Stimulated activated CD4-positive, alpha-beta T cell treated with anti-CD3 and anti-CD28 coated beads, Interleukin-1b, Interleukin-23, amount 100 ng/mL, for 48 hours (primary cell): ENCODE results near the gene MAP2K4.
"Not testable (repeated sequence)": the region's sequence is repeated elsewhere in the genome, so short reads cannot be mapped to it uniquely, and the experiment has no call there.

ENCODE experiments used
- DNase-seq: peaks from one replicate; pipeline ENCODE4 v3.0.0-alpha.2; 2020

Gene MAP2K4

DNA sequence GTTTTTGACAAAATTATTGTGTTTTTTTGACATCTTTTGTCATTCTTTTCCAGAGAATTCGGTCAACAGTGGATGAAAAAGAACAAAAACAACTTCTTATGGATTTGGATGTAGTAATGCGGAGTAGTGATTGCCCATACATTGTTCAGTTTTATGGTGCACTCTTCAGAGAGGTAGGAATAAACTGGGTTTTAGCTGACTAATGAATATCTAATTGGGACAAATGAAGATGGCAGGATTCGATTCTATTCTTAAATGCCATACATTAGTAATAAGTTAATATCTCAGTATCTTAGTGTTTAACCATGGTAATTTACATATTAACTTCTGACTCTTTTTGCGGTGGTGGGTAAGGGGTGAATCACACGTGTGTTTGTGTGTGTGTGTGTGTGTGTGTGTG, 74.8 kb downstream of the MAP2K4 start:
- no peak for DNase-seq

DNA sequence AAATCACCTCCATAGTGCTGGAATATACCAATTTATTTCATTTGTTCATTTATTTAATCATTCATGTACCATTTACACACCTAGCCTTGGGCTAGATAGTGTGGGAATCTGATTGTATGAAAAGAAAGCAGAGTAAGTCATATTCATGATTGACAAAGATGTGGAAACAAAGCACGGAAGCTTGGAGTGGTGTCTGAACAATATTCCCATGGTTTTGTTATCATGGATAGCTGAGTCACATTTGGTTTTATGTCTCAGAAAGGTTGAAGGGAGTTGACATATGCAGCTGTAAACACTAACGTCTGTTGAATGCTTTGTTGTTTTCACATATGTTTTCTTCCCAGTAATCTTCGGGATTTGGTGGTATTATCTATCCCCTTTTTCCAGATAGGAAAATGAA, 76.6 kb downstream of the MAP2K4 start:
- DNase-seq: no peak

DNA sequence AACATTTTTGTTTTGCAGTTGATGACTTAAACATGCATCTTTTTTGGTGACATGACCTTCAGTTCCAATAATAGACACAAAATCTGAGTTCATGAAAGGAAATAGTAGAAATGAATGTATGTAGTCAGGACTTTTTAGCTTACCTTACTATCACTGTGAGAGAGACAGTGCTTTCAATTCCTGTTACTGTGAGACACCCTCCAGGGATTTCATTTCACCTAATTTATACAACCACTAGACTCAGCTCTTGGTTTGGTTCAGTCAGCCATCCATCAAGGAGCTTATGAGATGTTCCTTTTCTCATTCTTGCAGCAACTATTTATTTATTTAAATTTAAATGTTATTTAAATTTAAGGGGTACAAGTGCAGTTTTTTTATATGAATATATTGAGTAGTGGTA, 77.9 kb downstream of the MAP2K4 start:
- DNase-seq: no peak

DNA sequence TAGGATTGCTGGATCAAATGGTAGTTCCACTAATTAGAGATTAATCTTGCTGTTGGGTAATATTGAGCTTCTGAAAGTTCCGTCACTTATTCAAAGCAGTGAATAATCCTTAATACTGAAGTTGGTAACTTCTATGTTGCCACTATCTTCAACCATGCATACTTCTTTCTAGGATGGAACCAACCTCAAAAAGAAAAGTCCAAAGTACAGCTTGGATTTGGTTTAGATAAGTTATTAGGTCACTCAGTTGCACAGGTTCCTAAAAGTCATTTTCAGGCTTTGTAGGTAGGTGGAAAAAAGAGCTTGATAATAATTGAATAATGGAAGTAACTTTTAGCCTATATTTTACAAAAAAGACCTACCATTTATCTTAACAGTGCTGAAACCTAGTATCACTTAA, 78.7 kb downstream of the MAP2K4 start:
- DNase-seq: no peak

DNA sequence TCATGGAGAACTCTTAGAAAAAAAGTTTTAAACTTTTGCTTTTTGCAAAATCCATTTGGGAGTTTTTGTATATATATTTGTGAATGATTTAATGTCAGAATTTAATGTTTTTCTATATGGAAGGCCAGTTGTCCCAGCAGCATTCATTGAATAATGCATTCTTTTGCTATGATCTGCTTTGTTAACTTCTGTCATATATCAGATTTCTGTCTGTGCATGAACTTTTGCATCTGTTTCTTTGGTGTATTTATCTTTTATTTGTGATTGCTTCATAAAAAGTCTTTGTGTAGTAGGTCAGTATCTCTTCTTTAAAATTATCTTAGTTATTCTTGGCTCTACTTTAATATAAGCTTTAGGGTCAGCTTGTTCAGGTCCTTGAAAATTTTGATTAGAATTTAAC, 84.2 kb downstream of the MAP2K4 start:
- no peak for DNase-seq

DNA sequence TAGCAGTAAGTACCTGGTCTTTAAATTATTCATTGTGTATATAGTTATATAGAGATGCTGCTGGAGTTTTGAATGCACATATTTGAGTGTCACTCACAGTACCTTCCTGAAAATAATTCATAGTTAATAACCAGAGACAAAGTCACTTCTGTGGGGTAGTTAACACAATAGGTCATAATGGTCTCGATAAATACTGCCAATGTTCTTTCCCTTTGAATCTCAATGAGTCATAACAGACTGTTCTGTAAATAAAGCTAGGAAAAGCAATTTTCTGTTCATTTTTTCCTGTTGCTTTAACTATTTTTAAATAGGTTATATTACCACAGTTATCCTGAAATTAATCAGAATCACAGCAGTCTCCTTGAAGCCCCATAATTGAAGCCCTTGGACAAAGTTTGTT, 87.2 kb downstream of the MAP2K4 start:
- DNase-seq: no peak

DNA sequence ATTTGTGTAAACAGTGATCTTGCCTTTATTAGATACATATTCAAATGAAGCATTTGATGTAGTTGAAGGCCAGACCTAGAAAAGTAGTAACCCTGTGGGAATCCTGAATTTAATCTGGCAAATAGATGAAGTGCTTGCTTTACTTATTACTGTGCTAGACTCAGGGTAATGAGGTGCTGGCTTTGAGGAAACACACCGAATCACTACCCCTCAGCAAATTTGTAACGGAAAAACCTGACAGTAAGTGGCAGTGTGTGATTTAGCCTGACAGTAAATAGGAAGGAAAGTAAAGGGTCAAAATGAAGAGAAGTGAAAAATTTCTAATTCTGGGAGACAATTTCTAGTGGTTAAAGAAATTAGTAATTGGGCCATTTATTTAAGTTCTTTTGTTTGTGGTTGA, 90.2 kb downstream of the MAP2K4 start:
- DNase-seq: no peak

DNA sequence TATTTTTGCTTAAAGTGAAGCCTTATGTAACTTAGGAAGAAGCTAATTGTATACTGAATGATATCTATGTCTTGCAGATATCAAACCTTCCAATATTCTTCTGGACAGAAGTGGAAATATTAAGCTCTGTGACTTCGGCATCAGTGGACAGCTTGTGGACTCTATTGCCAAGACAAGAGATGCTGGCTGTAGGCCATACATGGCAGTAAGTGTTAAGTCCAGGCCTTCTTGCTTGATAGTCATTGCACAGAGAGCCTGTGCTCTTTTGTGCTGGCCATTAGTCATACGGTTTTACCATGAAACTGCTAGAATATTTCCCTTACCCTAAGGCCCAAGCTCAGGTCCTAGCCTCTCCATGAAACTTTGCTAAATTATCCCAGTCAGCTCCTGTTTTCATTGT, 92.5 kb downstream of the MAP2K4 start:
- no peak for DNase-seq

DNA sequence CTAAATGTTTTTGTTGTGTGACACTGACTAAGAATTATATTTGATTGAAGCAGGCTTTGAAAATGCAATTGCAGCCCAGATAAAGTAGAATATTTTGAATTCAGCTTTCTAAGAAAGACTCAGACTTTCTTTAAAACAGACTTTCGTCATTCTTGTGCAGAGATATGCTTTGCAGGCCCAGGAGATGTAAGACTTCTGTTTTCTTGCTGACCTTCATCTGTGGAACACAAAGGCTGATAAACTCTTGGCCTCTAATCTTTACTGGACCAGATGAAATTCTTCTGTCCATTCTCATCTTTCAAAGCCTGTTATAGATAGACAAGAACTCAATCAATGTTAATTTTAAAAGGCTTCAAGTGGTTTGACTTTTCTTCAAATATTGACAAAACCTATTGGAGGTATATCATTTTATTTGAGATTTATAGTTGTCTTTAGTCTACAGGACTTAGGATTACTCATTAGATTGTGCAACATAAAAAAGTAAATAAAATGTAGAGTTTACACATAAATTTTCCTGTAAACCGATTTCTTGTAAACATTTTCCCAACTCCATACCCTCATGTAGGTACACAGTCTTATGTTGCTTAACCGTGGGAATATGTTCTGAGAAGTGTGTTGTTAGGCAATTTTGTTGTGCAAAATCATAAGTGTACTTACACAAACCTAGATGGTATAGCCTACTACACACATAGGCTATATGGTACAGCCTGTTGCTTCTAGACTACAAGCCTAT, 94.2 kb downstream of the MAP2K4 start:
- no peak for DNase-seq

DNA sequence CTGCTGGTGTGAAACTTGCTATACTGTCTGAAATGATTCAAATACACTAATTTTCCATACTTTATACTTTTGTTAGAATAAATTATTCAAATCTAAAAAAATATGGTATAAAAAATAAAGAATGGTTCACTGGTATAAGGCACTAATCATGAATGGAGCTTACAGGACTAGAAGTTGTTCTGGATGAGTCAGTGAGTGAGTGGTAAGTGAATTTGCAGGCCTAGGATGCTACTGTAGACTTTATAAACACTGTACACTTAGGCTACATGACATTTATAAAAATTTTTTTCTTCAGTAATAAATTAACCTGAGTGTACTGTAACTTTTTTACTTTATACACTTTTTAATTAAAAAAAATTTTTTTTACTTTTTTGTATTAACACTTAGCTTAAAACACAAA, 95.5 kb downstream of the MAP2K4 start:
- no peak for DNase-seq

DNA sequence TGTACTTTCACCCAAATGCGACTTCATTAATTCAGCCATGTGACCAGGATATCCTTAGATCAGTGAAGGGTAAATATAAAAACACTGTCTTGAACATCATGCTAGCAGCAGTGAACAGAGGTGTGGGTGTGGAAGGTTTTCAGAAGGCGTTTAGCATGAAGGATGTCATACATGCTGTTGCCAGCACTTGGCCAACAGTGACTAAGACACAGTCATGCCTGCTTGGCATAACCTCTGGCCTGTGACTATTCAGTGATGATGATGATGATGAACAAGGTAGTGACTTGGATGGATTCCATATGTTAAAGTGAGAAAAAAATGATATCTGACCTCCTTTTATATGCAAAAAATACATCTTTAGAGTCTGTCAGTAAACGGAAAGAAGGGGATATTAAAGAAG, 97.9 kb downstream of the MAP2K4 start:
- no peak for DNase-seq

DNA sequence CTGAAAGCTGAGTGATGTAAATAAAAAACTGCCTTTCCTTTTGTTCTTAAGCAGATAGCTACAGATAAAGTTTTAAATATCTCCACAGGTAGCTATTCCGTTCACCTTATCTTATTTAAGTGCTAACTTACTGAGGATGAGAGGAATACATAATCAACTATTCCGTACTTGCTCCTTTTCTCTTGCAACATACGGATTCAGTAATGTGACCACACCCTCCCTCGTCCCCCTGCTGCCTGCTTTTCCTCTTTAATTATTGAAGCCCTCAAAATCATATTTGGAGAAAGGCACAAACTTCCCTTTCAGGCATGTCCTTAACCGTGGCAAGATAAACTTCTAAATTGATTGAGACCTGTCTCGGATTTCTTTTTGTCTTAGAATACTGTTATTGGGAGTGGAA, 101.4 kb downstream of the MAP2K4 start:
- no peak for DNase-seq

DNA sequence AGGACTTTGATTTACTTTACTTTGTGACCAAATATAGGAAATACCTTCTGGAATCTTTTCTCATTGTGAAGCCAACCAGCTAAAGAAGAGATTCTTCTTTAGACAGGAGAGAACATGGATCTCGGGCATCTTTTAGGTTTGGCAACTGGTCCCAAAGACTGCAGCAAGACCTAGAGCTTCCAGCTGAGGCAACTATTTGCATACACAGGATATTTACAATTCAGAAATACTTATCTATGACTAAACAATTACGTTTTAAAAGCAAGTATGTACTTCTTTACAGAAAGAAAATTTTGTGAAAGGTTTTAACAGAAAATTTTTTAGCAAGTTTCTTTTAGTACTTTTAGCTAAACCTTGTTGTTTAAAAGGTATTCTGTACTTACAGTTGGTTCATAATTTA, 106.5 kb downstream of the MAP2K4 start:
- DNase-seq: no peak

DNA sequence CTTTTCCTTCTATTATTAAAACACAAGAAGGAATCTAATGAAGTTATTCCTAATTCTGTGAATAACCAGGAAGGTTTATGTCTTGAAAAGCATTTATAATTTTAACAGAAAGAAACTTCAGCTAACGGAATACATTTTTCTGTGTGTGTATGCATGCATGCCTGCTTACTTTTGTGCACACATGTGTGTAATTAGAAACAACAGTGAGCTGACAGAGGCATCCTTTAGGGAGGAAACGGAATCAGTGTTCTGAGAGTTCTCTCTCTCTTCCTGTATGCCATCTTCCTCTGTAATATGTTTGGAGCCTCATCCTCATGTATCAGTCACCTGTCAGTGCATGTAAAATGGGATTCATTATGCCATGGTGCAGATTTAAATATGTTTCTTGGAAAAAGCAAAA, 107.0 kb downstream of the MAP2K4 start:
- no peak for DNase-seq

DNA sequence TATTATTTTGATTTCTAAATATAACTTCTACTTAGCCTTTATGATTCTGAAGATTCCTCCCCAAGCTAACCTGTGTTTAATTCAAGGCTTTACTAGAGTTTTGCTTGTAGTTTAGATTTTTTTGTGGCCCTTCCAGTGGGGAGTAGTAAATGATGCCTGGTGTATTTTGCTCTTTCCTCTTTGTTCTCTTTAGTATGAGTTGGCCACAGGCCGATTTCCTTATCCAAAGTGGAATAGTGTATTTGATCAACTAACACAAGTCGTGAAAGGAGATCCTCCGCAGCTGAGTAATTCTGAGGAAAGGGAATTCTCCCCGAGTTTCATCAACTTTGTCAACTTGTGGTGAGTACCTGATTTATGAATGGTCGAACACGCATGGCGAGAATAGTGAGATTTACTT, 108.3 kb downstream of the MAP2K4 start:
- no peak for DNase-seq

DNA sequence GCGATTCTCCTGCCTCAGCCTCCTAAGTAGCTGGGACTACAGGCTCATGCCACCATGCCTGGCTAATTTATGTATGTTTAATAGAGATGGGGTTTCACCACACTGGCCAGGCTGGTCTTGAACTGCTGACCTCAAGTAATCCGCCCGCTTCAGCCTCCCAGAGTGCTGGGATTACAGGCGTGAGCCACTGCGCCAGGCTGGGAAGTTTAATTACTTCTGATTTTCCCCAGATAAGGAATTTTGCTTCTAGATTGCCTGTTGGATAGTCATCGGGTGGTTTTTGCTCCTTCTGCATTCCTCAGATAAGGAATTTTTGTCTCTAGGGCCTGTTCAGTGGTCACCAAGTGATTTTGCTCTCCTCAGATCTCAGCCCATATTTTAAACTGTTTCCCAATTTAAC, 112.5 kb downstream of the MAP2K4 start:
- DNase-seq: no peak

DNA sequence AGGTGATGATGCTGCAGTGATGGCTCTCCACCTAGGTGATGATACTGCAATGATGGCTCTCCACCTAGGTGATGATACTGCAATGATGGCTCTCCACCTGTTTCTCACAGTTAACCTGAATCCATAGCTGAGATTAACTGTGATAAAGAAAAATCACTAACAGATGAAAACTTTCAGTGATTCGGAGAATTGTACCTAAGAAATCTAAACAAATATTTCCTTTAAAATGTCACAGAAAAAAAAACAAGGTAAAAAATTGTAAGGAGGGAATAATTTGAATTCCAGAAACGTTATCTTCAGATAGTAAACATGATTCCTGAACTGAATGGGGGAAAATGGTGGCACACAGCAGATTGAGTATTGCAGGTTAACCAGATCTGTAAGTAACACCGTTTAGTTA, 113.4 kb downstream of the MAP2K4 start:
- no peak for DNase-seq

DNA sequence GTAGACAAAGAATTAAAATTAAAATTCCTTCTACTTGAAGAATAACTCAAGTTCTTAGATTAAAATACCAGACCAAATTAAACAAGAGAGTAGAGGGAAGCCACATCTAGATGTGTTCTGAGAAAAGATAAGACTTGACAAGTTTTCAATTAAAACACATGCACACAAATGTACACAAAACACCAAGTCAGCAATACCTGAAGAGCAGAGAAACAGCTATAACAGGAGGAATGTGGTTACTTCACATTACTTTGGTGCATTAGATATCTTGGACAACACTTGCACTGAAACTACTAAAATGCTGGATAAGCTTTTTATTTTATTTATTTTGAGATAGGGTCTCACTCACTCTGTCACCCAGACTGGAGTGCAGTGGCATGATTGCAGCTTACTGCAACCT, 113.9 kb downstream of the MAP2K4 start:
- no peak for DNase-seq

DNA sequence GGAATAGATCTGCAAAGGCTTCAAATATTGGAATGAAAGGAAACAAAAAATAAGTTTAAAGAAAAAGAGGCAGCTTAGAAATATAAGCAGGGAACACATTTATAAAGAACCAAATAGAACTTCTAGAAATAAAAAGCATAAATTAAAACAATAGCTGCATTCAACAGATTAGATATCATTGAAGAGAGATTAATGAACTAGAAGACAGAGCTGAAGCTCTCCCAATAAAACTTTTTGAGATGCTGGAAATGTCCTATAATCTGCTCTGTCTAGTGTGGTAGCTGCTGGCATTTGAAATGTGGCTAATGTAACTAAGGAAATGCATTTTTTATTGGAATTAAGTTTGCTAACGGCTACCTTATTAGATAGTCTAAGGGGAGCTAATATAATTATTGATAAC, 115.6 kb downstream of the MAP2K4 start:
- DNase-seq: no peak

DNA sequence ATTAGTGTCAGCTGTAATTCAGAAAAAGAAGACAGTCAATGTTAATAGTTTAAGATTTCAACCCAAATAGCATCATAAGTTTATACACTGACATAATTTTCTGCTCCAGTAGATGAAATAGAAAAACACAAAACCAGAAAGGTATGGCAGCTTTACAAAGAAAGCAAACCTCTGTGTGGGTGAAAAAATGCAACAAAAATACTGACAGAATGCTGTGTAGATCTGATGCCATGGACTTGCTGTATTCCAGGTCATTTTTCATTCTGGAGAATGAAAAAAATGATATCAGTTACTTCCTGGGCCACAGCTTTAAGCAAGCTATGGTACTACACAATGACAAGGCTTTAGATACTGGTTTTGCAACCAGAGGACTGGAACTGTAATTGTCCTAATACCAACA, 116.0 kb downstream of the MAP2K4 start:
- DNase-seq: no peak

DNA sequence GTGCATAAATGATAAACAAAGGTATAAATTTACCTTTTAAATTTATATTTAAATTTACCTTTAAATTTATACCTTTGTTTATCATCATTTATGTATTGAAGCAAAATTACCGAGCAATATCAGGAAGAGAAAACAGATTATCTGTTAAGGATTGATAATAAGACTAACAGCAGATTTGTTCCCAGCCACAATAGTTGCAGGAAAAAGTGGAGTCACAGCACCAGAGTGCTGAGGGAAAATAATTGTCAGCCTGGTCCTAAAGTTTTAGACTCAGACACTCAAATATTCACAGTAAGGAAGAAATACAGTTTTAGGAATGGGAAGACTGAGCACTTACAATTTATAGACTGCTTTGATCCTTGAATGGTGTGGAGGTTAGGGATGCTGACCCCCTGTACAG, 117.2 kb downstream of the MAP2K4 start:
- DNase-seq: no peak

DNA sequence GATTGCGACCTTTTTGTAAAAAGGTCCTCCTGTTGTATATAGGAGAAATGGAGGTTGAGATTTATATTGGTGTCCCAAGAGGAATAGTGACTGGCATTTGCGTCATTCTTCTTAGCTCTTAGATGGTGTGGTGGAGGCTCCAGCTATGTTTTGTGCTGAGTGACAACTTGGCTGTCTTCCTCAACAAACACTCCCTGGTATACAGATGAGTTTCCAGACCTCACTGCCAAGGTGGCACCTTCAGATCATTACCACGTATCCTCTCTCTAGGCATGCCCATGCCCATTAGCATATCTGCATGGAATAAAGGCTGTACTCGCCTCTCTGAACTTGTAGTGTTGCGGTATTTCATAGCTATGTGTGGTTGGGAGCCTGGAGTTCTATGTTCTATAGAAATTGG, 120.0 kb downstream of the MAP2K4 start:
- DNase-seq: no peak

DNA sequence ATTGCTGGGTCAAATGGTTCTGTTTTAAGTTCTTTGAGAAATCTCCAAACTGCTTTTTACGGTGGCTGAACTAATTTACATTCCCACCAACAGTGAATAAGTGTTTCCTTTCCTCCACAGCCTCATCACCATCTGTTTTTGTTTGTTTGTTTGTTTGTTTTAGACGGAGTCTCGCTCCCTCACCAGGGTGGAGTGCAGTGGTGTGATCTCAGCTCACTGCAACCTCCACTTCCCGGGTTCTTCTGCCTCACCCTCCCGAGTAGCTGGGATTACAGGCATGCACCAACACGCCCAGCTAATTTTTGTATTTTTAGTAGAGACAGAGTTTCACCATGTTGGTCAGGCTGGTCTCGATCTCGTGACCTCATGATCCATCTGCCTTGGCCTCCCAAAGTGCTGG, 141.5 kb downstream of the MAP2K4 start:
- DNase-seq: not testable (repeated sequence)

DNA sequence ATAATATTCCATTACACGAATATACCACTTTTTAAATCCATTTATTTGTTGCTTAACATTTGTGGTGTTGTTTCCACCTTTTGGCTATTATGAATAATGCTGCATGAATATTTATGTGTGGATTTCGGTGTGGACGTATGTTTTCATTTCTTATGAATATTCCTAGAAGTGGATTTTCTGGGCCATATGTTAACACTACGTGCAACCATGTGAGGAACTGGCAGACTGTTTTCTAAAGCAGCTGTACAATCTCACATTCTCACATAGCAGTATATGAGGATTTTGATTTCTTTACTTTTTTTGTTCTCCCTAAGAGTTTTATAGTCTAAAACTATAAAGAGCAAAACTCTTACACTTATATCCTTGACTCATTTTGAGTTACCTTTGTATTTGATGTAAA, 143.4 kb downstream of the MAP2K4 start:
- no peak for DNase-seq

DNA sequence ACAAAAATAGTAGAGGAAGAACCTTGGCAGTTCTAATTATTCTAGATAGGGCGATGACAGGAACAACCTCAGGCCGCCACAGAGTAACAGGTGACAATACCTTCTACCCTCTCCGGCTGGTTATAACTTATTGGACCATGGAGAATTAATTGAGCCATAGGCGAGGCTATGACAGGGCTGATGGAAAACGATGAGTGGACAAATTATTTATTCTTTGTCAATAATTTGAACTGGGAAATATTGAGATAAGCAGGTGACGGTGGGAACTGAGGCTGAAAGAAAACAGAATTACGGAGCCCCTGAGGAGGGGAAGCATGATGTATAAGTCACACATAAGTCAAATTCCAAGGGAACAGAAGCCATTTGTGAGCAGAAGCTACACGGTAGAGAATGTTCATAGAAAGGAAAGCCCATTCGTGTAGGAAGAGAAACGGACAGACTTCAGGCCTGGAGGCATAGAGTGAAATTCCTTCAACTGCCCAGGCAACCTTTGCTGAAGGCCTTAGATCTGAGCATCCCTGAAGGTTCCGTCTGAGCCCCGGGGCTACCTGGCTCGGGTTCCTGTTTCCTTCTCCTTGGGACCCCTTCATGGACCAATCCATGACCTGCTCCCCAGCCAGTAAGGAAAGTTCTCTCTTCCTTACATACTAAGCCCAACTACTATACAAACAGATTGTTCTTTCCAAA, 158.1 kb downstream of the MAP2K4 start:
- DNase-seq: no peak
